22Rv1 (cell line): ENCODE results near the gene LTBP1.

Source experiments
- H3K27ac ChIP-seq: fragments of 450-650 bp; 2 replicates; pipeline ENCODE4 v1.5.1; 2017
- ZFX ChIP-seq: fragments of 450-650 bp; IDR thresholded peaks from 2 replicates; pipeline ENCODE4 v1.6.1; 2017; ENCODE audit warnings: antibody characterized with exemption, borderline replicate concordance
- TF ChIP-seq, protein P1 (sequence below): fragments of 450-650 bp; IDR thresholded peaks from 2 replicates; pipeline ENCODE4 v1.5.1; 2017; ENCODE audit warnings: mild to moderate bottlenecking

The LTBP1 gene

DNA sequence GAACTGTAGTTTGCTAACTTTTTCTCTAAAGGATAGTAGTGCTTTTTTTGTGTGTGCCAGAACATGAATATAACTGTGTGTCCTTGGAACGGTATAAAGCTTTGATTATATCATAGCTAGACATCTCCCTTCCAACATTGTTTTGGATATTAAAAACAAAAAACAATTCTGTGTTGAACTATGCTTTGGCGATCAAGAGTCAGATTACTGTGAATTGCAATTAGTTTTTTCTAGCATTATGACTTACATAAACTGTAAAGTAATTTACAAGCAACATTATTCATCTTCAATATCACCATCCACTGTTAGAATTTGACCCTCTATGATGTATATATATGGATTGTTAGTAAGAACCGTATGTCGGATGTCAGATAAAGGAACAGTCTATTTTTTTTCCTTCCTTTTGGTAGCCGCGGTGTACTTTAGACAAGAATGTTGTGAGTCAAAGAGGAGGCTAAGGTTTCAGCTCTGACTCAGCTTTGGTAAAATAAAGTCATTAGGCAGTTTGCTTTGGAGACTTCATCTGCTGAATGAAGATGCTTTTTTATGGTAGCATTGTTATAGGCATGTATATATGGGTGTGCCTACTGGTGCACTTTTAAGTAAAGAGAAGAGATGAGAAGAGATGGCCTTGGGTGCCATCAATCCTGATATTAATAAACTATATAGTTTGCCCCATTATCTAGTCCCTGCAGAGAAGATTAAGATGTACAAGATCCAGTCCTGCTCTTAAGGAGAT lies 76.4 kb downstream of the LTBP1 start:
- TF ChIP-seq, protein P1, sequence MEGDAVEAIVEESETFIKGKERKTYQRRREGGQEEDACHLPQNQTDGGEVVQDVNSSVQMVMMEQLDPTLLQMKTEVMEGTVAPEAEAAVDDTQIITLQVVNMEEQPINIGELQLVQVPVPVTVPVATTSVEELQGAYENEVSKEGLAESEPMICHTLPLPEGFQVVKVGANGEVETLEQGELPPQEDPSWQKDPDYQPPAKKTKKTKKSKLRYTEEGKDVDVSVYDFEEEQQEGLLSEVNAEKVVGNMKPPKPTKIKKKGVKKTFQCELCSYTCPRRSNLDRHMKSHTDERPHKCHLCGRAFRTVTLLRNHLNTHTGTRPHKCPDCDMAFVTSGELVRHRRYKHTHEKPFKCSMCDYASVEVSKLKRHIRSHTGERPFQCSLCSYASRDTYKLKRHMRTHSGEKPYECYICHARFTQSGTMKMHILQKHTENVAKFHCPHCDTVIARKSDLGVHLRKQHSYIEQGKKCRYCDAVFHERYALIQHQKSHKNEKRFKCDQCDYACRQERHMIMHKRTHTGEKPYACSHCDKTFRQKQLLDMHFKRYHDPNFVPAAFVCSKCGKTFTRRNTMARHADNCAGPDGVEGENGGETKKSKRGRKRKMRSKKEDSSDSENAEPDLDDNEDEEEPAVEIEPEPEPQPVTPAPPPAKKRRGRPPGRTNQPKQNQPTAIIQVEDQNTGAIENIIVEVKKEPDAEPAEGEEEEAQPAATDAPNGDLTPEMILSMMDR = no peak
- TF ChIP-seq ZFX = no peak
- no peak overlapping the region for H3K27ac ChIP-seq

DNA sequence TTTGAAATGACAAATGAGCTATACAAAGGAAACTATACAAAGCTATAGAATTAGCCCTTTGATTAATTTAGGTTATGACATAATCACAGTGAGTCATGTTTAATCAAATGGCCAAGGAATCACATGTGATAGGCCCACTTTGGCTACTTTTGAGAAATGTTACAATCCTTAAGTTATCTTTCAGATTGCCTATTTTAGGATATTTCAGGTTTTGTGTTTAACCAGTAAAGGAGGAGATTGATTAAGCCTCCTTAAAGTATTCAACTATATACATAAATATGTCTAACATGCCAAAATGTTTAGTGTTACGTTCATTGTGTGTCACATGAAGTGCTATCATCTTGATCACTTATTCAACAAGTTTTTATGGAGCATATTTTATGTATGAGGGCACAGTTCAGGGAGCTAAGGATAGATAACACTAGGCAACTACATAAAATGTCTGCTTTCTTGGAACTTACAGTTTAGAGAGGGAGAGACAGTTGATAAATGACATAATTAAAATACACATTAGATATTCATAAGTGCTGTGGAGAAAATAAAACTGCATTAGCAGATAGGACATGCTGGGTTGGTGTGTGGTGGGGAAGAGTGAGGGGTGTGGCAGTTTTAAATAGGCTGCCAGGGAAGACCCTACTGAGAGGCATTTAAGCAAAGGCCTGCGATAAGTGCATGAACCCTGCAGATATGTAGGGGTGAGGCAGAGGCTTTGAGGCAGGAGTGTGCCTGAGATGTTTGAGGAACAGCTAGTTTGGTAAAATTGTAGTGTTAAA lies 77.2 kb downstream of the LTBP1 start:
- TF ChIP-seq ZFX = no peak
- TF ChIP-seq, protein P1 = no peak
- H3K27ac ChIP-seq = no peak overlapping the region

DNA sequence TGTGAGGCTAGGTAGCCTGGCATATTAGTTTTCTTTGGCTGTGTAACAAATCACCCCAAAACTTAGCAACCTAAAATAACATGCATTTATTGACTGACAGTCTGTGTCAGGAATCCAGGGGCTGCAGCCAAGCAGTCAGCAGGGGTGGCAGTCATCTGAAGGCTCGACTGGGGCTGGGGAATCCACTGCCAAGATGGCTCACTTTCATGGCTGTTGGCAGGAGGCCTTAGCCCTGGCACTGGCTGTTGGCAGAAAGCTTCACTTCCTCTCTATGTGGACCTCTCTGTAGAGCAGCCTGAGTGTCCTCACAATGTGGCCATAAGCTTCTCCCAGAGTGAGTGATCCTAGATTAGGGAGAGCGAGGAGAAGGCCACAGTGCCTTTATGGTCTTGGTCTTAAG lies 78.0 kb downstream of the LTBP1 start:
- no peak overlapping the region for H3K27ac ChIP-seq
- TF ChIP-seq, protein P1 = no peak
- no peak for TF ChIP-seq ZFX

DNA sequence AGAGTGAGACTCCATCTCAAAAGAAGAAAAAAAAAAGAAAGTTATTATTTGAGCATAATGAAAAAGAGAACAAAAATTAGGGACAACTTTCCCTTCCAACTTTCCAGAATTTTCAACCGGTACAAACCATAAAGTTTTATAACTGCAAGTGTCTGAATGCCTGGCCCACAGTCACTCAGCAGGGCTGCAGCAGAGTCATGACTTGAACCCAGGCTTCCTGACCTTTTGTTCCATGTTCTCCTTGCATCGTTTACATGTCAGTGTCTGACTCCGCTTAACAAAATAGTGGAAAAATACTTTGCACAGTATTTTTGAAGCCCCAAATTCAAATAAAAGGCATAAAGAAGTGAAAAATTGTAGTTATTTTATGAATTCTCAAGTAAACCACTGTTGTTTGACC lies 82.7 kb downstream of the LTBP1 start:
- TF ChIP-seq ZFX = no peak
- TF ChIP-seq, protein P1 = no peak
- H3K27ac ChIP-seq = no peak overlapping the region

DNA sequence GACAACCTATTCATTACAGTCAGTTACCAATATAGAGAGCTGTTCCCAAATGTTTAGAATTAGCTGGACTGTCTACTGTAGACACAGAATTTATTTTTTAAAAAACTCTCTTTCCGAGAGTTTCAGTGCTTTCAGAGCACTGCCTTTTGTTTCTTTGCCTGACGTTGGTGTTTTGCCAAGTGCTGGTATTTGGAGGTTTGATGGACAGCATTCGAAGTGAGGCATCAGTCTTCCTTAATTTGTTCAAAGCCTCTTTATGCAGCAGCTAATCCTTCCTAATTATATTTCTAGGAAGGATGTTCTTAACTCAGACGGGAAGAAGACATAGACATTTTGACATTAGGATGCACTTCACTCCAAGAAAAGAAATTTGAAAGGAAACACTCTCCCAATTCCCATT lies 83.2 kb downstream of the LTBP1 start:
- H3K27ac ChIP-seq = no peak overlapping the region
- TF ChIP-seq, protein P1 = no peak

DNA sequence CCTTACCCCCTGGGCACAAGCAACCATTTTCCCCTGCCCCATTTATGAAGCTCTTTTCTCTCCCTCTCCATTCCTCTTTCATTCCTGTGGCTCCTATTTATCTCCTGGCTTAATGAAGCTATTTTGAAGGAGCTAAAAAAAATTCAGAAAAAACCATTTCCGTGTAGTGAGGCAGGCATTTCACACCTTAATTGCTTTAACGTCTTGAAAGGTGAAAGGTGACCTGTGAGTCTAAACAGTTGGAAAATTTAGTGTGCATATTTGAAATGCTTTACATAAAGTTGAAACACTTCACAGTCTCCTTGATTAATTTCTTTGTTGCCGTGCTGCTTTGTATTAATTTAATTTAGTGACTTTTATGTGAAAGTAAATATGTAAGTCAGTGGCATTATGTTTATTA lies 83.6 kb downstream of the LTBP1 start:
- no peak overlapping the region for H3K27ac ChIP-seq
- TF ChIP-seq, protein P1 = no peak
- no peak for TF ChIP-seq ZFX

DNA sequence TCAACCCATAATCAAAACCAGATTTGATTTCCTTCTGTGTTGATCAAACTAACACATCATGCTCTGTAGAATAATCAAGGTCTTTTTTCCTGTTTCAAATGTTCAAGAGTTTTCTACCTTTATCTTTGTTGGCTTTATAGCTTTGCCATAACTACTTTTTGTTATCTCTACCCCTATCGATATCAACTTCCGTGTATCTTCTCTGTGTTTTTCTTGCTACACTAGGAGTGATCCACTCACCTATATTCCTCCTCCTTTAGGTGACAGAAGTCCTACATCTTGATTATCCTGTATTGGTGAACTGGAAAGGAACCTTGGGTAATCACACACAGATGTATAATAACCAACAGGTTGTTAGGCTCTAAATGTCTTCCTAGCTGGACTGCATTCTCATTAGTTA lies 85.5 kb downstream of the LTBP1 start:
- TF ChIP-seq, protein P1 = no peak
- TF ChIP-seq ZFX = no peak
- no peak overlapping the region for H3K27ac ChIP-seq
